ENCODE data around the gene USP17L27. TPM values are rescaled to one million over a fixed set of nuclear protein-coding genes. Genes with fewer than 3 reads are reported as not detected.
"Not testable (repeated sequence)": the region's sequence is repeated elsewhere in the genome, so short reads cannot be mapped to it uniquely, and the experiment has no call there.

Gene USP17L27, protein sequence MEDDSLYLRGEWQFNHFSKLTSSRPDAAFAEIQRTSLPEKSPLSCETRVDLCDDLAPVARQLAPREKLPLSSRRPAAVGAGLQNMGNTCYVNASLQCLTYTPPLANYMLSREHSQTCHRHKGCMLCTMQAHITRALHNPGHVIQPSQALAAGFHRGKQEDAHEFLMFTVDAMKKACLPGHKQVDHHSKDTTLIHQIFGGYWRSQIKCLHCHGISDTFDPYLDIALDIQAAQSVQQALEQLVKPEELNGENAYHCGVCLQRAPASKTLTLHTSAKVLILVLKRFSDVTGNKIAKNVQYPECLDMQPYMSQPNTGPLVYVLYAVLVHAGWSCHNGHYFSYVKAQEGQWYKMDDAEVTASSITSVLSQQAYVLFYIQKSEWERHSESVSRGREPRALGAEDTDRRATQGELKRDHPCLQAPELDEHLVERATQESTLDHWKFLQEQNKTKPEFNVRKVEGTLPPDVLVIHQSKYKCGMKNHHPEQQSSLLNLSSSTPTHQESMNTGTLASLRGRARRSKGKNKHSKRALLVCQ
- not detected in 2 replicates for total RNA-seq (2014; rRNA removed; shearing (Covaris generic))

DNA sequence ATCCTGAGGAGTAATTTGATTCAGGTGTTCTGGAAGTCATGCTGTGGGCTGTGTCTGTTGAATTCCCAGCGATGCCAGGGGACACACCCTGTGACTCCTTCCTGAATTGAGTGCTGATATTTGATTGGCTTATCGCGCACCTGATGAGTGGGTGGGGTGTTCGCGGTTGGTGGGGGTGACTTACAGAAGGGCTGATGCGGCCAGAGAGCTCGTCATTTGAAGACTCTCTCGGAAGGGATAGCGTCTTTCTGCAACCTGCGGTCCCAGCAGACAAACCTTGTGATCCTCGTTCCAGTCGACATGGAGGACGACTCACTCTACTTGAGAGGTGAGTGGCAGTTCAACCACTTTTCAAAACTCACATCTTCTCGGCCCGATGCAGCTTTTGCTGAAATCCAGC, at the start of gene USP17L27:
USP17L27 (plus strand) TSS at position 301 of the 400 bp plus-strand sequence; CDS start at position 301, 0 bp downstream.
- H3K4me1 ChIP-seq (replicated peaks); H3K27ac ChIP-seq; H3K9me3 ChIP-seq (replicated peaks); H3K36me3 ChIP-seq; DNase-seq (ENCODE audit: low read depth in 1 of 2, low spot score in 2 of 2); H3K27me3 ChIP-seq (replicated peaks); H3K4me3 ChIP-seq: not testable (repeated sequence)

GRCh38 chr4:9324191-9324590, 19.8 kb upstream of the USP17L27 start:
- H3K27me3 ChIP-seq (replicated peaks); H3K36me3 ChIP-seq; H3K9me3 ChIP-seq (replicated peaks); H3K27ac ChIP-seq; H3K4me1 ChIP-seq (replicated peaks); DNase-seq (ENCODE audit: low read depth in 1 of 2, low spot score in 2 of 2); H3K4me3 ChIP-seq: not testable (repeated sequence)

- not testable (repeated sequence) for H3K27me3 ChIP-seq (replicated peaks); H3K36me3 ChIP-seq; H3K9me3 ChIP-seq (replicated peaks); H3K27ac ChIP-seq; H3K4me3 ChIP-seq; H3K4me1 ChIP-seq (replicated peaks); DNase-seq (ENCODE audit: low read depth in 1 of 2, low spot score in 2 of 2)
Measured at GRCh38 chr4:9324865-9325264, 19.1 kb upstream of the USP17L27 start, which contains the start of gene USP17L24. TSS of gene USP17L24 (plus strand) at chr4:9325165. CDS start at chr4:9325165, 0 bp downstream.

GRCh38 chr4:9329611-9330010, 14.3 kb upstream of the USP17L27 start, which contains the start of gene USP17L25:
TSS of gene USP17L25 (plus strand) at chr4:9329911. CDS start at chr4:9329911, 0 bp downstream.
- not testable (repeated sequence) for H3K27me3 ChIP-seq (replicated peaks); H3K4me3 ChIP-seq; H3K4me1 ChIP-seq (replicated peaks); DNase-seq (ENCODE audit: low read depth in 1 of 2, low spot score in 2 of 2); H3K36me3 ChIP-seq; H3K27ac ChIP-seq; H3K9me3 ChIP-seq (replicated peaks)

DNA sequence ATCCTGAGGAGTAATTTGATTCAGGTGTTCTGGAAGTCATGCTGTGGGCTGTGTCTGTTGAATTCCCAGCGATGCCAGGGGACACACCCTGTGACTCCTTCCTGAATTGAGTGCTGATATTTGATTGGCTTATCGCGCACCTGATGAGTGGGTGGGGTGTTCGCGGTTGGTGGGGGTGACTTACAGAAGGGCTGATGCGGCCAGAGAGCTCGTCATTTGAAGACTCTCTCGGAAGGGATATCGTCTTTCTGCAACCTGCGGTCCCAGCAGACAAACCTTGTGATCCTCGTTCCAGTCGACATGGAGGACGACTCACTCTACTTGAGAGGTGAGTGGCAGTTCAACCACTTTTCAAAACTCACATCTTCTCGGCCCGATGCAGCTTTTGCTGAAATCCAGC, 9.6 kb upstream of the USP17L27 start, which contains the start of gene USP17L26:
USP17L26 (plus strand) TSS at position 301 of the 400 bp plus-strand sequence; CDS start at position 301, 0 bp downstream.
- not testable (repeated sequence) for H3K36me3 ChIP-seq; H3K4me3 ChIP-seq; H3K27me3 ChIP-seq (replicated peaks); H3K27ac ChIP-seq; DNase-seq (ENCODE audit: low read depth in 1 of 2, low spot score in 2 of 2); H3K4me1 ChIP-seq (replicated peaks); H3K9me3 ChIP-seq (replicated peaks)

DNA sequence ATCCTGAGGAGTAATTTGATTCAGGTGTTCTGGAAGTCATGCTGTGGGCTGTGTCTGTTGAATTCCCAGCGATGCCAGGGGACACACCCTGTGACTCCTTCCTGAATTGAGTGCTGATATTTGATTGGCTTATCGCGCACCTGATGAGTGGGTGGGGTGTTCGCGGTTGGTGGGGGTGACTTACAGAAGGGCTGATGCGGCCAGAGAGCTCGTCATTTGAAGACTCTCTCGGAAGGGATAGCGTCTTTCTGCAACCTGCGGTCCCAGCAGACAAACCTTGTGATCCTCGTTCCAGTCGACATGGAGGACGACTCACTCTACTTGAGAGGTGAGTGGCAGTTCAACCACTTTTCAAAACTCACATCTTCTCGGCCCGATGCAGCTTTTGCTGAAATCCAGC, 4.8 kb upstream of the USP17L27 start, which contains the start of gene USP17L5:
USP17L5 (plus strand) TSS at position 301 of the 400 bp plus-strand sequence; CDS start at position 301, 0 bp downstream.
- not testable (repeated sequence) for H3K27me3 ChIP-seq (replicated peaks); DNase-seq (ENCODE audit: low read depth in 1 of 2, low spot score in 2 of 2); H3K27ac ChIP-seq; H3K4me1 ChIP-seq (replicated peaks); H3K4me3 ChIP-seq; H3K9me3 ChIP-seq (replicated peaks); H3K36me3 ChIP-seq

DNA sequence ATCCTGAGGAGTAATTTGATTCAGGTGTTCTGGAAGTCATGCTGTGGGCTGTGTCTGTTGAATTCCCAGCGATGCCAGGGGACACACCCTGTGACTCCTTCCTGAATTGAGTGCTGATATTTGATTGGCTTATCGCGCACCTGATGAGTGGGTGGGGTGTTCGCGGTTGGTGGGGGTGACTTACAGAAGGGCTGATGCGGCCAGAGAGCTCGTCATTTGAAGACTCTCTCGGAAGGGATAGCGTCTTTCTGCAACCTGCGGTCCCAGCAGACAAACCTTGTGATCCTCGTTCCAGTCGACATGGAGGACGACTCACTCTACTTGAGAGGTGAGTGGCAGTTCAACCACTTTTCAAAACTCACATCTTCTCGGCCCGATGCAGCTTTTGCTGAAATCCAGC, 4.6 kb downstream of the USP17L27 start, which contains the start of gene USP17L28:
USP17L28 (plus strand) TSS at position 301 of the 400 bp plus-strand sequence; CDS start at position 301, 0 bp downstream.
- not testable (repeated sequence) for DNase-seq (ENCODE audit: low read depth in 1 of 2, low spot score in 2 of 2); H3K27ac ChIP-seq; H3K27me3 ChIP-seq (replicated peaks); H3K4me3 ChIP-seq; H3K36me3 ChIP-seq; H3K4me1 ChIP-seq (replicated peaks); H3K9me3 ChIP-seq (replicated peaks)

GRCh38 chr4:9350866-9351265, 6.9 kb downstream of the USP17L27 start:
- H3K36me3 ChIP-seq; H3K27me3 ChIP-seq (replicated peaks); H3K4me1 ChIP-seq (replicated peaks); H3K9me3 ChIP-seq (replicated peaks); H3K4me3 ChIP-seq; H3K27ac ChIP-seq; DNase-seq (ENCODE audit: low read depth in 1 of 2, low spot score in 2 of 2): not testable (repeated sequence)

GRCh38 chr4:9353338-9353737, 9.4 kb downstream of the USP17L27 start, which contains the start of gene USP17L29:
TSS of gene USP17L29 (plus strand) at chr4:9353638. CDS start at chr4:9353638, 0 bp downstream.
- not testable (repeated sequence) for H3K4me1 ChIP-seq (replicated peaks); DNase-seq (ENCODE audit: low read depth in 1 of 2, low spot score in 2 of 2); H3K4me3 ChIP-seq; H3K9me3 ChIP-seq (replicated peaks); H3K27me3 ChIP-seq (replicated peaks); H3K36me3 ChIP-seq; H3K27ac ChIP-seq

GRCh38 chr4:9362829-9363228, 18.9 kb downstream of the USP17L27 start, which contains the start of gene USP17L30:
TSS of gene USP17L30 (plus strand) at chr4:9363129. CDS start at chr4:9363129, 0 bp downstream.
- not testable (repeated sequence) for H3K36me3 ChIP-seq; DNase-seq (ENCODE audit: low read depth in 1 of 2, low spot score in 2 of 2); H3K27ac ChIP-seq; H3K4me1 ChIP-seq (replicated peaks); H3K27me3 ChIP-seq (replicated peaks); H3K9me3 ChIP-seq (replicated peaks); H3K4me3 ChIP-seq

GRCh38 chr4:9379881-9380280, 35.9 kb downstream of the USP17L27 start:
- not testable (repeated sequence) for H3K4me3 ChIP-seq, H3K27ac ChIP-seq

GRCh38 chr4:9381012-9381534, 37.1 kb downstream of the USP17L27 start:
- H3K27me3 ChIP-seq (replicated peaks); H3K4me1 ChIP-seq (replicated peaks); H3K9me3 ChIP-seq (replicated peaks); H3K4me3 ChIP-seq; H3K27ac ChIP-seq; H3K36me3 ChIP-seq: not testable (repeated sequence)
- peak; percentile 18 to 55 for DNase-seq (ENCODE audit: low read depth in 1 of 2, low spot score in 2 of 2)

More at GRCh38 chr4:9379881-9380280, 35.9 kb downstream of the USP17L27 start:
- H3K27me3 ChIP-seq (replicated peaks); H3K4me1 ChIP-seq (replicated peaks); H3K36me3 ChIP-seq; H3K9me3 ChIP-seq (replicated peaks); DNase-seq (ENCODE audit: low read depth in 1 of 2, low spot score in 2 of 2): not testable (repeated sequence)

DNA sequence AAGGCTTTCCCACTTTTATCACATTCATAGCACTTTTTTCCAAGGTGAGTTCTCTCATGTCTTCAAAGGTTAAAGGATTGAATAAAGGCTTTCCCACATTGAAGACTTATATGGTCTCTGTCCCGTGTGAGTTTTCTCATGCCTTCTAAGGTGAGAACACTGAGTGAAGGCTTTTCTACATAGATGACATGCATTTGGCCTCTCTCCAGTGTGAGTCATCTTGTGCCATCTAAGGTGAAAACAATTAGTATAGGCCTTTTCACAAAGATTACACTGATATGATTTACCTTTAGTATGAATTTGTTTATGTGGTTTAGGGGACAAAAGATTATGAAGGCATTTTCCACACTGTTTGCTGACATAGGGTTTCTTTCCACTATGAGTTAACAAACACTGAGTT, 40.2 kb downstream of the USP17L27 start:
- no peaks in the 10 kb centered on the region for H3K36me3 ChIP-seq
- H3K4me1 ChIP-seq (replicated peaks), result no peaks in the 10 kb centered on the region
- H3K4me3 ChIP-seq, result no peak overlapping the region
- no peak overlapping the region for H3K27ac ChIP-seq
- no peaks in the 10 kb centered on the region for H3K27me3 ChIP-seq (replicated peaks)
- DNase-seq (ENCODE audit: low read depth in 1 of 2, low spot score in 2 of 2), result no peak
- H3K9me3 ChIP-seq (replicated peaks), result no peaks in the 10 kb centered on the region

DNA sequence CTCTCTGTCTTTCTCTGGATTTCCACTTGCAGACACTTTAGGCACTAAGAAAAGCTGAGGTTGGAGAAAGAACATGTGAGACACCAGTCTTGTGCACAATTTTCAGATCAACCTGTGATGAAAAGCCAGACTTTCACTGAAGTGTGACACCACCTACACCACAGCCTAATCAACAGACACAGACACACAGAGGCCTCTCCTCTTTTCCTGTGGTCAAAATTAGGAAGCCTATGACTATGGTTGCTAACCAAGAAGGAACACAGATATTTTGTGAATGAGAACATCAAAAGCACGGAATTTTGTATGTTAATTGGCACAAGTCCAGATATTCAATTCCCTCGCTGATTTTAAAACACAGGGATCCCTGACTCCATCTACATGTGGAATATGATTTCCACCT, 45.1 kb downstream of the USP17L27 start:
- H3K36me3 ChIP-seq; H3K4me1 ChIP-seq (replicated peaks); H3K9me3 ChIP-seq (replicated peaks); H3K27me3 ChIP-seq (replicated peaks); H3K27ac ChIP-seq; H3K4me3 ChIP-seq; DNase-seq (ENCODE audit: low read depth in 1 of 2, low spot score in 2 of 2): not testable (repeated sequence)
